GM21576 (cell line): ENCODE data around the gene GTF2H4.
"Not testable (repeated sequence)": the region's sequence is repeated elsewhere in the genome, so short reads cannot be mapped to it uniquely, and the experiment has no call there.

Experiments used
- ATAC-seq: cut with Tn5 transposase; IDR thresholded peaks from one replicate; pipeline ENCODE4 v1.9.1; 2021; ENCODE audit warnings: mild to moderate bottlenecking, moderate library complexity; ENCODE audit not compliant: unreplicated experiment

The GTF2H4 gene

GRCh38 chr6:30917487-30917886, 9.5 kb downstream of the GTF2H4 start:
- ATAC-seq: no peak

GRCh38 chr6:30918670-30919069, 10.7 kb downstream of the GTF2H4 start:
- ATAC-seq: no peak

- no peak for ATAC-seq
Observed at GRCh38 chr6:30922447-30922852, 14.4 kb downstream of the GTF2H4 start.

- not testable (repeated sequence) for ATAC-seq
Observed at GRCh38 chr6:30924040-30924627, 16.1 kb downstream of the GTF2H4 start.

- ATAC-seq: no peak
Observed at GRCh38 chr6:30926644-30927043, 18.6 kb downstream of the GTF2H4 start.

GRCh38 chr6:30927080-30927479, 19.1 kb downstream of the GTF2H4 start:
- ATAC-seq: not testable (repeated sequence)

GRCh38 chr6:30928677-30929076, 20.7 kb downstream of the GTF2H4 start:
- ATAC-seq: no peak

- no peak for ATAC-seq
Observed at GRCh38 chr6:30930506-30930905, 22.5 kb downstream of the GTF2H4 start.

- ATAC-seq: no peak
Observed at GRCh38 chr6:30931272-30931671, 23.3 kb downstream of the GTF2H4 start.

GRCh38 chr6:30931969-30932645, 24.1 kb downstream of the GTF2H4 start, which contains the start of gene SFTA2:
Gene SFTA2 (minus strand): TSS chr6:30932170. CDS start chr6:30932096, 74 bp downstream.
- ATAC-seq: no peak

- ATAC-seq: no peak
Observed at GRCh38 chr6:30932665-30933365, 24.8 kb downstream of the GTF2H4 start.

- ATAC-seq: no peak
Observed at GRCh38 chr6:30935018-30935417, 27.0 kb downstream of the GTF2H4 start.

- no peak for ATAC-seq
Observed at GRCh38 chr6:30937265-30937664, 29.3 kb downstream of the GTF2H4 start.

GRCh38 chr6:30938730-30939129, 30.7 kb downstream of the GTF2H4 start:
- ATAC-seq: no peak

GRCh38 chr6:30939473-30939872, 31.5 kb downstream of the GTF2H4 start:
- ATAC-seq: no peak

- no peak for ATAC-seq
Observed at GRCh38 chr6:30940361-30940986, 32.5 kb downstream of the GTF2H4 start, which contains the start of gene MUCL3. Gene MUCL3 (plus strand): TSS chr6:30940973. CDS start chr6:30941000, 27 bp downstream.

- no peak for ATAC-seq
Observed at GRCh38 chr6:30942338-30943060, 34.5 kb downstream of the GTF2H4 start.

GRCh38 chr6:30944051-30944450, 36.0 kb downstream of the GTF2H4 start:
- ATAC-seq: no peak

- no peak for ATAC-seq
Observed at GRCh38 chr6:30945281-30945680, 37.3 kb downstream of the GTF2H4 start.

GRCh38 chr6:30947231-30947630, 39.2 kb downstream of the GTF2H4 start:
- no peak for ATAC-seq

- no peak for ATAC-seq
Observed at GRCh38 chr6:30948811-30949210, 40.8 kb downstream of the GTF2H4 start.
